OCI-LY3 (cell line): ENCODE measurements around the gene DENND1A.

Experiments used
- EZH2phosphoT487 ChIP-seq: fragments of 200-600 bp; shearing (Covaris generic); IDR thresholded peaks from 2 replicates; pipeline ENCODE4 v1.6.1; 2018; ENCODE audit warnings: antibody characterized with exemption, mixed run types, low read depth
- TF ChIP-seq, protein P1 (sequence below): fragments of 200-600, 300-600 bp; sonication (generic); IDR thresholded peaks from 2 replicates; pipeline ENCODE4 v1.5.1; 2014; ENCODE audit warnings: antibody characterized with exemption, low read length, low read depth

DNA sequence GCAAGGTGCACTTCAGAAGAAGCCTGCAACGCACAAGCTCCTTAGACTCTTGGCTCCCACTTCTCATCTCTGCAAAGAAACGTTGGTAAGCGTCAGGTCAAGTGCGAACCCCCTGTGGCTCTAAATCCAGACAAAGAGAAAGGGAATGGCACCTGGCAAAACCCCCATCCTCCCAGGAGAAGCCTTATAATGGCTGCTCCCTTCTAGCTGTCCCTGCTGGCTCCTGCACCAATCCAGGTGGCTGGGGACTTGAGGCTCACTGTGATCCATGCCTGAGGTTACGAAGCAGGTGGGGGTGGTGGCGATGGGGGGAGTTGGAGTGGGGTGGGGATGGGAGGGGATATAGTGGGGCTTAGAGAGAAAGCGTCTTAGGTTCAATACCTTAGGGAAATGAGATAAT, 272.8 kb downstream of the DENND1A start:
- TF ChIP-seq, protein P1, sequence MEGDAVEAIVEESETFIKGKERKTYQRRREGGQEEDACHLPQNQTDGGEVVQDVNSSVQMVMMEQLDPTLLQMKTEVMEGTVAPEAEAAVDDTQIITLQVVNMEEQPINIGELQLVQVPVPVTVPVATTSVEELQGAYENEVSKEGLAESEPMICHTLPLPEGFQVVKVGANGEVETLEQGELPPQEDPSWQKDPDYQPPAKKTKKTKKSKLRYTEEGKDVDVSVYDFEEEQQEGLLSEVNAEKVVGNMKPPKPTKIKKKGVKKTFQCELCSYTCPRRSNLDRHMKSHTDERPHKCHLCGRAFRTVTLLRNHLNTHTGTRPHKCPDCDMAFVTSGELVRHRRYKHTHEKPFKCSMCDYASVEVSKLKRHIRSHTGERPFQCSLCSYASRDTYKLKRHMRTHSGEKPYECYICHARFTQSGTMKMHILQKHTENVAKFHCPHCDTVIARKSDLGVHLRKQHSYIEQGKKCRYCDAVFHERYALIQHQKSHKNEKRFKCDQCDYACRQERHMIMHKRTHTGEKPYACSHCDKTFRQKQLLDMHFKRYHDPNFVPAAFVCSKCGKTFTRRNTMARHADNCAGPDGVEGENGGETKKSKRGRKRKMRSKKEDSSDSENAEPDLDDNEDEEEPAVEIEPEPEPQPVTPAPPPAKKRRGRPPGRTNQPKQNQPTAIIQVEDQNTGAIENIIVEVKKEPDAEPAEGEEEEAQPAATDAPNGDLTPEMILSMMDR = no peak
- TF ChIP-seq EZH2phosphoT487 = no peak
